DND-41 (cell line): ENCODE measurements around the gene METTL23.
"Not testable (repeated sequence)": the region's sequence is repeated elsewhere in the genome, so short reads cannot be mapped to it uniquely, and the experiment has no call there.

Experiments used
- ATAC-seq: fragments of 200-7000 bp; cut with Tn5 transposase; 3 replicates; pipeline ENCODE4 v1.9.1; 2021; ENCODE audit warnings: low read depth; ENCODE audit not compliant: insufficient read depth
- DNase-seq: peaks from one replicate; pipeline ENCODE4 v3.0.0-alpha.2; 2020
- H2AFZ ChIP-seq: 2 replicates; pipeline ENCODE4 v1.6.0; 2012; ENCODE audit warnings: low read depth, low read length
- H3K27ac ChIP-seq: 2 replicates; pipeline ENCODE4 v1.5.1; 2012; ENCODE audit warnings: low read length, inconsistent platforms
- H3K27me3 ChIP-seq: fragments of 200-600 bp; sonication (generic); 2 replicates; pipeline ENCODE4 v1.6.0; 2012; ENCODE audit warnings: low read length, mild to moderate bottlenecking, inconsistent platforms; ENCODE audit not compliant: insufficient read depth, poor library complexity
- H3K36me3 ChIP-seq: 2 replicates; pipeline ENCODE4 v1.5.1; 2012; ENCODE audit warnings: low read length, inconsistent platforms; ENCODE audit not compliant: insufficient read depth
- H3K4me1 ChIP-seq: 2 replicates; pipeline ENCODE4 v1.5.1; 2012; ENCODE audit warnings: mild to moderate bottlenecking, low read length; ENCODE audit not compliant: insufficient read depth
- H3K4me2 ChIP-seq: 2 replicates; pipeline ENCODE4 v1.6.0; 2012; ENCODE audit warnings: mild to moderate bottlenecking, moderate library complexity, low read length, inconsistent platforms; ENCODE audit not compliant: insufficient read depth
- H3K4me3 ChIP-seq, 2 experiments: fragments of 200-600 bp in 1 of 2; shearing (Covaris generic) in 1 of 2; 2 replicates each; pipeline ENCODE4 v1.5.1; 2012 to 2016; ENCODE audit warnings: inconsistent platforms in 2 of 2, low read length in 2 of 2, mild to moderate bottlenecking in 2 of 2, low read depth in 1 of 2, moderate library complexity in 1 of 2
- H3K79me2 ChIP-seq: 2 replicates; pipeline ENCODE4 v1.6.0; 2012; ENCODE audit warnings: low read length, inconsistent platforms; ENCODE audit not compliant: insufficient read depth
- H3K9ac ChIP-seq: 2 replicates; pipeline ENCODE4 v1.6.0; 2012; ENCODE audit warnings: low read depth, mild to moderate bottlenecking, inconsistent platforms, low read length, moderate library complexity
- H3K9me3 ChIP-seq: 2 replicates; pipeline ENCODE4 v1.5.1; 2012; ENCODE audit warnings: low read length, moderate library complexity, mild to moderate bottlenecking, inconsistent platforms; ENCODE audit not compliant: insufficient read depth, severe bottlenecking
- H4K20me1 ChIP-seq: 2 replicates; pipeline ENCODE4 v1.6.0; 2012; ENCODE audit warnings: low read length; ENCODE audit not compliant: insufficient read depth
- EZH2 ChIP-seq: IDR thresholded peaks from 3 replicates; pipeline ENCODE4 v1.6.1; 2012; ENCODE audit warnings: borderline replicate concordance, low read depth, mild to moderate bottlenecking, moderate library complexity, low read length, inconsistent platforms; ENCODE audit not compliant: severe bottlenecking
- TF ChIP-seq, protein P1 (sequence below): IDR thresholded peaks from 2 replicates; pipeline ENCODE4 v1.5.1; 2012; ENCODE audit warnings: borderline replicate concordance, low read length, moderate library complexity, mild to moderate bottlenecking; ENCODE audit not compliant: poor library complexity, severe bottlenecking; ENCODE audit errors: extremely low read depth

The METTL23 gene

DNA sequence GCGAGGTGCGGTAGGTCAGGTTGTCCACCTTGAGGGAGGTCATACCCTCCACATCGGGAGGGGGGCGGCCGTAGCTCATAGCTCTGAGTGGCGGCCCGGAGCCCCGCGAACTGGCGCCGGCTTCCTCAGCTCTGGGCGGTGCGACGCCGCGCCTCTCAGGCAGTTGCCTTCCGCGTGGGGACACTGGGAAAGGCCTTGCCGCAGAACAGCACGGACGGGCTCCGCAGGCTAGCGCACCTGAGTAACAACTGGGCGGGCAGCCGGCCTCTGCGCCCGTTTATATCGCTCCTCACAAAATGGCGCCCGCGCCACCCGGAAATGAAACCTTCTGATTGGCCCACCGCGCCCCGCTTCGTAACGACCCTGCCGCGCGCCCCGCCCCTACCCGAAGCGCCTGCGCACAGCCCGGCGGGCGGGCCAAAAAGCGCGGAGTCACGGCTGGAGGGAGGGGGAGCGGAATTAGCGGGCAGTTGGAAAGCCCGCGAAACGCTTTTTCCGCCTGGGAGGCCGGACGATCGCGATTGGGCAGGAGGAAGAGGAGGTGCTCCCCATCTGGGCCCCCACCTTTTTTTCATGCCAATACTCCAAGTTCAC lies 10.5 kb downstream of the METTL23 start, which contains the start of gene SRSF2:
SRSF2 (minus strand) TSS at position 250 of the 594 bp plus-strand sequence; CDS start at position 79, 171 bp downstream.
- no peak for TF ChIP-seq EZH2
- TF ChIP-seq, protein P1, sequence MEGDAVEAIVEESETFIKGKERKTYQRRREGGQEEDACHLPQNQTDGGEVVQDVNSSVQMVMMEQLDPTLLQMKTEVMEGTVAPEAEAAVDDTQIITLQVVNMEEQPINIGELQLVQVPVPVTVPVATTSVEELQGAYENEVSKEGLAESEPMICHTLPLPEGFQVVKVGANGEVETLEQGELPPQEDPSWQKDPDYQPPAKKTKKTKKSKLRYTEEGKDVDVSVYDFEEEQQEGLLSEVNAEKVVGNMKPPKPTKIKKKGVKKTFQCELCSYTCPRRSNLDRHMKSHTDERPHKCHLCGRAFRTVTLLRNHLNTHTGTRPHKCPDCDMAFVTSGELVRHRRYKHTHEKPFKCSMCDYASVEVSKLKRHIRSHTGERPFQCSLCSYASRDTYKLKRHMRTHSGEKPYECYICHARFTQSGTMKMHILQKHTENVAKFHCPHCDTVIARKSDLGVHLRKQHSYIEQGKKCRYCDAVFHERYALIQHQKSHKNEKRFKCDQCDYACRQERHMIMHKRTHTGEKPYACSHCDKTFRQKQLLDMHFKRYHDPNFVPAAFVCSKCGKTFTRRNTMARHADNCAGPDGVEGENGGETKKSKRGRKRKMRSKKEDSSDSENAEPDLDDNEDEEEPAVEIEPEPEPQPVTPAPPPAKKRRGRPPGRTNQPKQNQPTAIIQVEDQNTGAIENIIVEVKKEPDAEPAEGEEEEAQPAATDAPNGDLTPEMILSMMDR: no peak
- no peaks in the 10 kb centered on the region for H3K9me3 ChIP-seq
- peak within 1 kb of the TSS; percentile 100 for H3K9ac ChIP-seq
- peaks cover 38% of the 10 kb centered on the region for H4K20me1 ChIP-seq
- peaks cover 80% of the 10 kb centered on the region for H3K79me2 ChIP-seq
- ATAC-seq (peak; percentile 69), DNase-seq (peak; percentile 99)
- H3K4me1 ChIP-seq: peaks cover 57% of the 10 kb centered on the region
- H3K27me3 ChIP-seq: no peaks in the 10 kb centered on the region
- H3K27ac ChIP-seq: peak within 1 kb of the TSS; percentile 100
- H2AFZ ChIP-seq: peak within 1 kb of the TSS; percentile 91
- H3K4me2 ChIP-seq: peak within 1 kb of the TSS; percentile 92
- H3K36me3 ChIP-seq: peaks cover 60% of the 10 kb centered on the region
- peak within 1 kb of the TSS; percentile 78 to 84 for H3K4me3 ChIP-seq

DNA sequence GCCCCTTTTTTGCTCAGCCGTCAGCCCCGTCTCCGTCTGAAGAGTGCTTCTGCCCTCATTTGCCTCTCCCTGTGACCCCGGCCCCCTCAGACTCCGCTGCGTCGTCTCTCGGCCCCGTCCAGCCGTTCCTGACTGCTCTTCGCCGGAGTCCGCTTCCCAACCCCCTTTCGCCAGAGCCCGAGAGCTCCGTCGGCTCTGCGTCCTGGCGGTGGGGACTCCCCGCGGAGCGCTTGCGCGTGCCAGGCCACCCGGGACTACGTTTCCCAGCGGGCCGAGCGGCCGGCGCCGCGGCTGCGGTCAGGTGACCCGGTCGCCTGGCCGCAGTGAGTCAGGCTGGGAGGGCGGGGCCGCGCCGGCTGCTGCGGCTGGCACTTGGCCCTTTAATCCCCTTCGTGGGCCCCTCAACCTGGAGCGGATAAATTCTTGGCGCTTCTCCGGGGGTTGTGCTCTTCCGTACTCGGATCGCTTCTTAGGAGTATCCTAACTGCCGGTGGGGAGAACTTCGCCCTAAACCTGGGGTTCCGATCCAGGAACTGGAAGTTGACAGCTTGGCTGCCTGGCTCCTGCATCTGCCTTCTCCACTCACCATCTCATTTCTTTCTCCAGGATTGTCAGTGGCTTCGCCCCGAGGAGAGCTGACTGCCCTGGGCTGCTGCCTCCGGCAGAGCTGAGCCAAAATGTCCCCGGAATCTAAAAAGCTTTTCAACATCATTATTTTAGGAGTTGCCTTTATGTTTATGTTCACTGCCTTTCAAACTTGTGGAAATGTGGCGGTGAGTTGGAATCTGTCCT lies 11.2 kb downstream of the METTL23 start, which contains the start of gene MFSD11:
MFSD11 (plus strand) TSS at position 444 of the 792 bp plus-strand sequence; CDS start at position 678, 234 bp downstream.
- Histone ChIP-seq H2AFZ (peak within 1 kb of the TSS; percentile 91), H3K79me2 (peaks cover 73% of the 10 kb centered on the region), H3K4me1 (peaks cover 50% of the 10 kb centered on the region), H3K9ac (peak within 1 kb of the TSS; percentile 100), H3K9me3 (no peaks in the 10 kb centered on the region), H4K20me1 (peaks cover 38% of the 10 kb centered on the region), H3K36me3 (peaks cover 58% of the 10 kb centered on the region), H3K27me3 (no peaks in the 10 kb centered on the region), H3K27ac (peak within 1 kb of the TSS; percentile 100), H3K4me2 (peak within 1 kb of the TSS; percentile 77), H3K4me3 (peak within 1 kb of the TSS; percentile 78 to 84)
- peak; percentile 70 for ATAC-seq
- peak; percentile 93 for DNase-seq
- no peak for TF ChIP-seq EZH2
- TF ChIP-seq, protein P1: no peak

DNA sequence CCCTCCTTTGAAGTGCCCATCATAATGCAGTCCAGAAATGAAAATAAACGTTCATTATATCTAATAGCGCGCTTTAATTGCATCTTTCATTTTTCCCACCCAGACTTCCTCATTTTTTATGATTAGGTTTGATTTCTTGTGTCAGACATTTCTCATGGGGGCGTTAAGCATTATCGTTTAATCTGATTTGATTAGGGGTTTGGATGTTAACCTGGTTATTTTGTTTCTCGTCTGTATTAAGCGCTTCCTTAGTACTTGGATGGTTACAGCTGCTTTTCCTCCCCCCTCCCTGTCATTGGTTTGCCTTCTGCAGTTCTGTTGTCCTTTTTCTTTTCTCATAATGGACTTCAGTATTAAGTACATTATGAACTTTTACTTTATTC lies 11.8 kb downstream of the METTL23 start:
- Histone ChIP-seq H4K20me1 (peaks cover 32% of the 10 kb centered on the region), H3K27me3 (no peaks in the 10 kb centered on the region), H2AFZ (peak overlapping the region; percentile 91), H3K4me1 (peaks cover 44% of the 10 kb centered on the region), H3K36me3 (peaks cover 55% of the 10 kb centered on the region), H3K27ac (peak overlapping the region; percentile 100), H3K9ac (peak overlapping the region; percentile 92), H3K4me2 (peak overlapping the region; percentile 77), H3K9me3 (no peaks in the 10 kb centered on the region), H3K79me2 (peaks cover 67% of the 10 kb centered on the region), H3K4me3 (peak overlapping the region; percentile 78 to 84)
- ATAC-seq: no peak
- TF ChIP-seq, protein P1: no peak
- no peak for TF ChIP-seq EZH2
- DNase-seq: no peak

DNA sequence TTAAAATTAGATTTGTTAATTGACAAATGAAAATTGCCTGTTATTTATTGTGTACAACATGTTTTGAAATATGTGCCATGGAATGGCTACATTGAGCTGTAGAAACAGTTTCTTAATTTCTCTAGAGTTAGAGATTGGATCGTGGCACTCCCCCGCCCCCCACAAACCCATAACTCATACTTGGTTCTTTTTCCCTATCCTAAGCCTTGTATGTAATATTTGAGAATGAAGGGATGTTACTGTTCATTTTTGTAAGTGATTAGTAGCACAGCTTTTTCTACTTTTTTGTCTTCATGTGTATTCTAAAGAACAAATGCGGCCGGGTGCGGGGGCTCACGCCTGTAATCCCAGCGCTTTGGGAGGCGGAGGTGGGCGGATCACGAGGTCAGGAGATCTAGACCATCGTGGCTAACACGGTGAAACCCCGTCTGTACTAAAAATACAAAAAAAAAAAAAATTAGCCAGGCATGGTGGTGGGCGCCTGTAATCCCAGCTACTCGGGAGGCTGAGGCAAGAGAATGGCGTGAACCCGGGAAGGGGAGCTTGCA lies 13.0 kb downstream of the METTL23 start:
- peak overlapping the region; percentile 92; the same call in 1 of the 2 replicates for H3K9ac ChIP-seq
- DNase-seq, ATAC-seq, H3K9me3 ChIP-seq, H3K27me3 ChIP-seq, H3K27ac ChIP-seq, H2AFZ ChIP-seq: not testable (repeated sequence)
- H3K79me2 ChIP-seq: peaks cover 55% of the 10 kb centered on the region
- peak overlapping the region; percentile 77 for H3K4me2 ChIP-seq
- H4K20me1 ChIP-seq: peaks cover 20% of the 10 kb centered on the region
- H3K36me3 ChIP-seq: peaks cover 55% of the 10 kb centered on the region
- H3K4me1 ChIP-seq: peaks cover 32% of the 10 kb centered on the region
- peak overlapping the region in 1 of 2 experiments; percentile 84; a peak in 1 of 4 replicates for H3K4me3 ChIP-seq
